ENCODE data around the gene ZNF688.
"Not testable (repeated sequence)": the region's sequence is repeated elsewhere in the genome, so short reads cannot be mapped to it uniquely, and the experiment has no call there.

ZNF688 gene

GRCh38 chr16:30555315-30556124 is 16.0 kb downstream of the ZNF688 start:
- no peak for DNase-seq

DNA sequence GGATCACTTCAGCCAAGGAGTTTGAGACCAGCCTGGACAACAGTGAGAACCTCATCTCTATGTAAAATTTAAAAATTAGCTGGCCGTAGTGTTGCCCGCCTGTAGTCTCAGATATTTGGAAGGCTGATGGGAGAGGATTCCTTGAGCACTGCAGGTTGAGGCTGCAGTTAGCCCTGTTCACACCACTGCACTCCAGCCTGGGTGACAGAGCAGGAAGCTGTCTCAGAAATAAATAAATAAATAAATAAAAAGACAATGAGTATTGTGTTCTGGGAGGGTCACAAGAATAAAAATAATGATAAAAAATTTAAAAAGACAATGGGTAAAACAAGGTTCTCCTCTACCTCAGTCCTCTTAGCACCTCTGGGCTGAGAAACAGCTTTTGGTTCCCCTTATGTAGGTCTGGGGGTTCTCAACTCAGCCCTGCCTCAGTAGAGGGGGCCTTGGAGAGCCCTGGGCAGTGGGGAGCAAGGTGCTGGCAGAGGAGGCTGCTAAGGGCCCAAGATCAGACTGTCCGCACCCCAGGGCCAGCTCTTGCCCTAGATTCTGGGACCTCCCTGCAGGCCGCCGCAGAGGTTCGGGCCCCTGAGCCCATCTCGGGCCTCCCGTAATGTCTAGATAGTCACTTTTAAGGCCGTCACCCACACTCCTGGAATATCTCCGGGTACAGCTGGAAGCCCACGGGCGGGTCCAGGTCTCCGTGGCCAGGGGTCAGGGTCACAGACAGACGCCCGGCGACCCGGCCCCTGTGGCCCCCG is 16.8 kb downstream of the ZNF688 start:
- DNase-seq: no peak

DNA sequence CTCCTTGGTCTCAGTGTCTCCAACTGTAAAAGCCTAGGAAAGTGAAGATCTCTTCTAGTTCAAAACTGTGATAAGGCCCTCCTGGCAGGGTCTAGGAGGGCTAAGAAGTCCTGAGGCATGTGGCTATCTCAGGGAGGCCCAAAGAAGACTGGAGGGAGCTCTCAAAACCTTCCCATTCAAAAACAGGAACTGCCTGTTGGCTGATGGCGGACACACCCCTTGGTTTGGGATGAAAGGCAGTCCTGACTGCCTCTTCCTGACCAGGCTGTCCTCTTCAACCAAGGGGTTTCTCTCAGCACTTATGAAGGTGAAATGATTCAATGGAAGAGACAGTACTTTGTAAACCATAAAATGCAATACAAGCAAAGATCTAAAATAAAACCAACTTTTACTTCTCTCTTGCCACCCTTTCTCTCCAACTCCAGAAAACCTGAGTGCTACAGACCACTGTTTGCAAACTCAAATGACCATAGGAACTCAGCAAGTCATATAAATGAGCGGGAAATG is 18.1 kb downstream of the ZNF688 start:
- no peak for DNase-seq

DNA sequence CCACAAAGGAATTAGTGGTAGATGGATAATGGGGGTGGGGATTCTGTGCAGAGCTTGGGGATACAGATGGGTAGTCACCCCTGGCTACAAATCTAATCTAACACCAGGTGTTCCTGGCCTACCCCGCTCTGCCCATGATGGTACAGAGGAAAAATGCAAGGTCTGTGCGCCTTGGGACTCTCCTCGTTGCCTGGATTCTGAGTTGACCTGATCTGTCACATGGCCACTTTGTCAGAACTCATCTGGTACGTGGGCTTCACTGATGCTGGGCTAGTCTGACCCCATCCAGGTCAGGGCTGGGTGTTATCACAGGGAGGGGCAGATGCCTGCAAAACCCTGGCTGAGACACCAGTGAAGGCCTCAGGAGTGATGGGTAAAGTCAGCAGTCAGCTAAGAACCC is 18.6 kb downstream of the ZNF688 start:
- DNase-seq: no peak

- no peak for DNase-seq
Measured at GRCh38 chr16:30551781-30552180, 19.7 kb downstream of the ZNF688 start.

- no peak for DNase-seq
Measured at GRCh38 chr16:30548416-30549253, 22.9 kb downstream of the ZNF688 start.

DNA sequence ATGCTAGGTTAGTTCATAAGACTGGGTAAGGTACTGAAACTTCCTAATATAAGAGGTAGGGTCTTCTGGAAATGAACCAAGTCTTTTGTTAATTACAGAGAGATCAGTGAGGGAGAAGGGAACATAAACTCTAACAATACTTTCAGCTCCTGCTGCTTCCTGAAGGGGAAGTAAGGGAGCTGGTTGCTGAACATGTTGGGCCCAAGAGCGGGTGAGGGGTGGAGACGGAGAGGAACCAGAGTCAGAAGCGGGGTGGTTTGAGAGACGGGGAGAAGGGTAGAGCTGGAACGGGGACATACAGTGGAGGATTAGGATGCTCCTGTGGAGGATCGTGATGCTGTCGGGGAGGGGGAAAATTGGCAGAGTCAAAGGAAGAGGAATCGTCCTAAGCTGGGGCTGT is 25.4 kb downstream of the ZNF688 start:
- no peak for DNase-seq

DNA sequence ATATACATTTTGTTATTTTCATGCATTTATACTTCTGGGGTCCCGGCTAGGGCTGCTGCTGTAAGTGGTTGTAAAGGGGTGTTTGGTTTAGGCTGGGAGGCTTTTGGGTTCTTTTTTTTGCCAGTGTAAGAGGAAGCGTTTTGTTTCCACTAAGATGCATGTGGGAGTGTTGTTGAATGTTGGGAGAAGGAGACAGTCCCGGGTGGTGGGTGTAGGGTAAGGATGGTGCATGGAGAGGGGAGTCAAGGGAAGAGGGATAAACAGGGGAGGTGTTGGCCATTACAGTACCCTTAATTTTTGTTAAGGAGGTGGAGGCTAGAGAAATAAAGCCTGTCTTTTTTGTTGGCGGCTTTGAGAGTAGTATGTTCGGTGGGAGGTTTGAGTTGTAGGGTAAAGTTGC is 28.4 kb downstream of the ZNF688 start:
- no peak for DNase-seq

DNA sequence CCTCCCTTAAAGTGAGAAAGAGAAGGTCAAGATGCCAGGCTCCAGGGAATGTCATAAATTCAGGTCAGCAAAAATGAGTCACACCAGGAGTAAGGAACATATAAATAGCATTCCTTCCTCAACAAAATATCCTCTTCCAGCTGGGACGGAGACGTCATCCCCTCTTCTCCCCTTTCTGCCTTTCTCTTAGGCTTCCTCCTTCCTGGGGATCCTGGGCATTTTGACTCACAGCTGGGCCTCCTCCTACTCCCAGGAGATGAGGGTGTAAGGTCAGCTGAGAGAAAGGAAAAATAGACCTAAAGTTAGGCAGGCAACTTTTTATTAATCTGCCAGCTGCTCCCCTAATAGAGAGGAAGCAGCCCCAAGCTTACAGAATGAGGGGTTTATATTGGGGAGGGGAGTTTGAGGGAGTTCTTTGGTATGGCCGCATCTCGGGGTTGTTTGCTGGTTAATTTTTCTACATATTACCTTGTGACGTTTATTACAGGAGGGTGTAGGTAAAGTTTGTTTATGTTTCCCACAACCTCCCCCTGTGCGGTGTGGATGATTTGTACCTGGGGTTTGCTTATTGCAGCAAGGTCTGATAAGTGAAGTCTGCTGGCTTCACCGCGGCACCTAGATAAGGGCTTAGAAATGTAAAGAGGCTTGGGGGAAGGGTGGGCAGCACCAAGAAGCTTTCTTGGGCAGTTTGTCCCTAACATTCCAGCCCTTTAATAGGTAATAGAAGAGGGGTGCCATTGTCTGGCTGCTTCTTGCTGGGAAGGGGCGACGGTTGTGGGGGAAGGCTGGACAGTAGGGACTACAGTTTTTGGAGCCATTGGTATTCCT is 29.8 kb downstream of the ZNF688 start:
- no peak for DNase-seq

GRCh38 chr16:30540916-30541464 is 30.5 kb downstream of the ZNF688 start:
- DNase-seq: not testable (repeated sequence)

DNA sequence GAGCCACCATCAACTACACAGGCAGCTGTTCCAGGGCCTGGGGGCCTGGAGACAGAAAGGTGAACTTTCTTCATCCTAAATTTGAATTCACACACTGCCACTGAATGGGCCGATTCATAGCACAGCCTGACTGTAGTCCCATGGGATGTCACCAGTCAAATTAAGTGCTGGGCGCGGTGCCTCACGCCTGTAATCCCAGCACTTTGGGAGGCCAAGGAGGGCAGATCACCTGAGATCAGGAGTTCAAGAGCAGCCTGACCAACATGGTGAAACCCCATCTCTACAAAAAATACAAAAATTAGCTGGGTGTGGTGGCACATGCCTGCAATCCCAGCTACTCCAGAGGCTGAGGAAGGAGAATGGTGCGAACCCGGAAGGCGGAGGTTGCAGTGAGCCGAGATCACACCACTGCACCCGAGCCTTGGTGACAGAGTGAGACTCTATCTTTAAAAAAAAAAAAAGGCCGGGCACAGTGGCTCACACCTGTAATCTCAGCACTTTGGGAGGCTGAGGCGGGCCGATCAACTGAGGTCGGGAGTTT is 31.5 kb downstream of the ZNF688 start:
- DNase-seq: not testable (repeated sequence)

DNA sequence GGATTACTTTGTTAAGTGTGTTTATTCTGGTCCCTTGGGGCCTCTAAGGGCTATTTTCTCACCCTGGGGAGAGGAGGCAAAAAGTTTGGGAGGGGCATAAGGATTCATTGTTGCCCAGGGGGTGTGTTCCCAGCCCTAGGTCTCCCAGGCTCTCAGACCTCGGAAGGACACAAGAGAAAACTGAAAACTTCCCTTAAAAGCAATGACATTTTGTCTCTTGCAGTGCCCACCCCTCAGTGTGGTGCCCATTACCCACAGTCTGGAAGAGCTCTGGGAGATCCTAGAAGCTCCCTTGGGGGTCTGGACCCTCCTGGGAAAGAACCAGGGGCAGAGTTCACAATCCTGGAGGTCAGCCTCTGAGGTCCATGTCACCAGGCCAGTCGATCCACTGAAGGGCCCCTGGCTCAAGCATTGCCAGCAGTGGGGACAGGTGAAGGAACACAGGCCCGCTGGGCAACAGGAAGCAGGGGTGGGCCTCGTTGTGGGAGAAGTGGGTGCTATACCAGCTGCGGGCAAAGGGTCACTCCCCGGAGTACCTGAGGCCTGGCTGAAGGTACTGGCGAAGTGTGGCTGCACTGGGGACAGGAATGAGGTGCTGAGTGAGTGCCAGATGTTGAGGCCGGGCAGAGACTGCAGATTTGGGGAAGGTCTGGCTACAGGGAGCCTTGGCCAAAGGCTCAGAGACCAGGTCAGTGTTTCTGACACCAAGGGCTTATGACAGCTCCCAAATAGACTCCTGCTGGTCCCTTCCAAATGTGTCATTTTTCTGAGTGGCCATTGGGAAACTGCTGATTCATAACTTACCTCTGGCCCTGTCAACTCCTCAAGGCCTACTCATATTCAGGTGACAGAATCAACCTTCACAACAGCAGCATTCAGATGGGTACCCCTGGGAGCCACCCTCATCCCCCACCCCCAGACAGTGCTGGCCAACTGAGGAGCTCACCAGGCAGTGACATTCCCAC is 32.2 kb downstream of the ZNF688 start:
- no peak for DNase-seq

GRCh38 chr16:30536391-30537024 is 35.0 kb downstream of the ZNF688 start:
- not testable (repeated sequence) for DNase-seq

GRCh38 chr16:30535777-30536190 is 35.7 kb downstream of the ZNF688 start:
- peak; percentile 44 for DNase-seq

GRCh38 chr16:30535106-30535776 is 36.3 kb downstream of the ZNF688 start:
- no peak for DNase-seq

DNA sequence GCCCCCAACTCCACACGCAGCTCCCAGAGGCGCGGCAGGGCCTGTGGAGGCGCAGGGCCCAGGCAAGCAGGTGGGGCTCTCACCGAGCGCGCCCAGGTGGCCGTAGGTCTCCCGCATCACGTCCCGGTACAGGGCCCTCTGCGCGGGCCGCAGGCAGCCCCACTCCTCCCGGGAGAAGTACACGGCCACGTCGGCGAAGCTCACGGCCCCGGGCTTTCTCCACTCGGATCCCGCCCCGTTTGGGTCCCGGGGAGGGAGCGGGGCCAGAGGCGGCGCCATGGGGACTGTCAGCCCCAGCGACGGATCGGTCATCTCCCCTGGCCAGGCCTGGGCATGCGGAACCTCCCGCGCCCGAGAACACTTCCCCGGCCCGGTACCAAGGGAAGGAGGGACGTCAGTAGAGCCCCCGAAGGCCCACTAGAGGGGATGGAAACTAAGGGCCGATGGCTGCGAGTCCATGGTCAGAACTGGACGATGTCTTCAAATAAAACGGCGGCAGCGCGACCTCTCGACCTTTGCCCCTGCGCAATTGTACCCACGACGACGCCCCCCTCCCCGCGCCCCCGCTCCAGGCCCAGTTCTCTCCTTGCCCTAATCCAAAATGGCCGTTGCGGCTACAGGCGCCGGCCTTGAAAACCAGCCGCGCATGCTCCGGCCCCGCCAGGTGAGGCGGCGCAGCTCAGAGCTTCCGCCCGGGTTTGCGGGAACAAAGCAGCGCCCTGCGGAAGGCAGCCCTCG is 37.0 kb downstream of the ZNF688 start, which contains the start of gene ZNF747:
Gene ZNF747 (minus strand): TSS at position 491 of the 738 bp plus-strand sequence. CDS start 179 bp downstream, at position 312.
- DNase-seq: peak; percentile 46

GRCh38 chr16:30533748-30534367 is 37.7 kb downstream of the ZNF688 start:
- DNase-seq: no peak

DNA sequence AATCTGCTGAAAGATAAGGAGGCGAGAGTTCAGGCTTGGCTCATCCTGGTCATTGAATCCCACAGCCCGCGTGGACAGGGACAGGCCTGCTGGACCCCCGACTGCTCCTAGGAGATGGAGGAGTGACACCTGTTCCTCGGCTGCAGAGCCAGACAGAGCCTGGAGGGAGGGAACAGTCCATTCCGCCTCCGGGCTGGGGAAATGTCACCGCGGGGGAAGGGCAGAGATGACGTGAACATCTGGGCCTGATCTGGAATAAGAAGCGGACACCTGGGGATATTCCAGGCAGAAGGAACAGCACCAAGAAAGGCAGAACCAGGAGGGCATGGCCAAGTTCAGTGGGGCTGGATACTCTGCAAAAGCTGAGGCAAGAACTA is 38.4 kb downstream of the ZNF688 start:
- no peak for DNase-seq

Data from NCI-H1436 treated with DMSO at 0.1 percent for 48 hours (cell line).